ENCODE results near the gene ZNF844.

GRCh38 chr19:12015753-12016116, 48.8 kb upstream of the ZNF844 start:
- TF ChIP-seq CTCF (IDR thresholded peaks at IDR 0.05) (no peak), EP300 (IDR thresholded peaks at IDR 0.05) (no peak)
